Karpas-422 (cell line): ENCODE measurements around the gene FBXO2. TPM values are rescaled to one million over a fixed set of nuclear protein-coding genes. Genes with fewer than 3 reads are reported as not detected.

Experiments
- DNase-seq: peaks from one replicate; pipeline ENCODE4 v3.0.0-alpha.2; 2015
- H2AFZ ChIP-seq: fragments of 200-600 bp; sonication (generic); 2 replicates; pipeline ENCODE4 v1.6.1; 2014; ENCODE audit warnings: antibody characterized with exemption, low read length, mixed read lengths
- H3K27ac ChIP-seq: fragments of 200-600 bp; sonication (generic); 2 replicates; pipeline ENCODE4 v1.5.1; 2014; ENCODE audit warnings: mild to moderate bottlenecking, low read length, moderate library complexity
- H3K27me3 ChIP-seq: fragments of 200-600 bp; sonication (generic); 2 replicates; pipeline ENCODE4 v1.6.1; 2014; ENCODE audit warnings: low read length, mixed read lengths
- H3K36me3 ChIP-seq: fragments of 200-600 bp; sonication (generic); 2 replicates; pipeline ENCODE4 v1.6.1; 2014; ENCODE audit warnings: low read length, mixed read lengths; ENCODE audit not compliant: insufficient read depth
- H3K4me1 ChIP-seq: fragments of 200-600 bp; sonication (generic); 2 replicates; pipeline ENCODE4 v1.6.1; 2014; ENCODE audit warnings: mild to moderate bottlenecking, low read length, mixed read lengths
- H3K4me2 ChIP-seq: fragments of 200-600 bp; sonication (generic); 2 replicates; pipeline ENCODE4 v1.6.1; 2014; ENCODE audit warnings: low read length, low read depth, mild to moderate bottlenecking; ENCODE audit not compliant: poor library complexity, severe bottlenecking
- H3K4me3 ChIP-seq: fragments of 200-600 bp; sonication (generic); 2 replicates; pipeline ENCODE4 v1.5.1; 2014; ENCODE audit warnings: mild to moderate bottlenecking, antibody characterized with exemption, low read length, mixed read lengths
- H3K79me2 ChIP-seq: fragments of 200-600 bp; sonication (generic); 2 replicates; pipeline ENCODE4 v1.6.1; 2014; ENCODE audit warnings: mild to moderate bottlenecking, low read length, mixed read lengths
- H3K9ac ChIP-seq: fragments of 200-600 bp; sonication (generic); 2 replicates; pipeline ENCODE4 v1.6.0; 2014; ENCODE audit warnings: low read length
- H3K9me2 ChIP-seq: fragments of 200-600 bp; sonication (generic), shearing (Covaris generic); replicated peaks from 2 replicates; pipeline ENCODE4 v1.6.0; 2014; ENCODE audit warnings: mild to moderate bottlenecking, low read length, moderate library complexity; ENCODE audit not compliant: insufficient read depth
- H3K9me3 ChIP-seq: fragments of 300-700, 200-600 bp; sonication (generic); 2 replicates; pipeline ENCODE4 v1.6.1; 2014; ENCODE audit warnings: low read length, mixed read lengths
- H4K20me1 ChIP-seq: fragments of 200-600 bp; sonication (generic); 2 replicates; pipeline ENCODE4 v1.6.1; 2014; ENCODE audit warnings: mild to moderate bottlenecking, antibody characterized with exemption, low read length, low read depth; ENCODE audit not compliant: insufficient read depth
- total RNA-seq: library from RNA; depleted of rRNA; stranded (reverse); fragments of >200 nt; shearing (Covaris generic); gene quantifications from 2 replicates; pipeline ENCODE4 v1.2.3, GENCODE V29; 2014; ENCODE audit warnings: low replicate concordance

The FBXO2 gene
- total RNA-seq, 1 experiment from 2014 or later: not detected

DNA sequence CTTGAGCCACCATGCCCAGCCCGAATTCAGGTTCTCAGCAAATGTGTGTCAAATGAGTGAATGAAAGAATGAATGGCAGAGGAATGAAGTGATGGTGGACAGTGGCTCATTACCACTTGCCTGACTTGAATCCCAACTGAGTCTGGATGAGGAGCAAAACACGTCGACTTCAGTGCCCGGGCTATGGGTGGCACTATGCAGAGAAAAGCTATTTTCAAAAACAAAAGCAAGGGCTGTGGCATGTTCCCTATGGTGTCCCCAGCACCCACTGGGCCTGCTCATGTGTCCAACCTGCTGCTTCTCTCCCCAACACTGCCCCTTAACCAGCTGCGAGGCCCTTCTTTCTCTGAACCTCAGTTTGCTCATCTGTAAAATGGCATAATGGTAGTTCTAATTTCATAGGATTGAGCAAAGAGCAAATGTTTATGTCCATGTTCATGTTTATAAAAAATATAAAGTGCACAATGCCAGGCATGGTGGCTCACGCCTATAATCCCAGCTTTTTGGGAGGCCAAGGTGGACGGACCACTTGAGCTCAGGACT lies 31.1 kb upstream of the FBXO2 start:
- Histone ChIP-seq H3K79me2 (peaks cover 5% of the 10 kb centered on the region), H3K9ac (peak overlapping the region; percentile 68; the same call in 1 of the 2 replicates), H4K20me1 (no peaks in the 10 kb centered on the region), H3K27ac (no peak overlapping the region), H3K27me3 (no peaks in the 10 kb centered on the region), H3K36me3 (no peaks in the 10 kb centered on the region), H3K4me2 (peak overlapping the region; percentile 59), H3K9me3 (no peaks in the 10 kb centered on the region), H3K4me3 (peak overlapping the region; percentile 63; the same call in 1 of the 2 replicates), H3K9me2 (no peaks in the 10 kb centered on the region), H2AFZ (no peak overlapping the region), H3K4me1 (peaks cover 41% of the 10 kb centered on the region)
- DNase-seq: peak; percentile 44

DNA sequence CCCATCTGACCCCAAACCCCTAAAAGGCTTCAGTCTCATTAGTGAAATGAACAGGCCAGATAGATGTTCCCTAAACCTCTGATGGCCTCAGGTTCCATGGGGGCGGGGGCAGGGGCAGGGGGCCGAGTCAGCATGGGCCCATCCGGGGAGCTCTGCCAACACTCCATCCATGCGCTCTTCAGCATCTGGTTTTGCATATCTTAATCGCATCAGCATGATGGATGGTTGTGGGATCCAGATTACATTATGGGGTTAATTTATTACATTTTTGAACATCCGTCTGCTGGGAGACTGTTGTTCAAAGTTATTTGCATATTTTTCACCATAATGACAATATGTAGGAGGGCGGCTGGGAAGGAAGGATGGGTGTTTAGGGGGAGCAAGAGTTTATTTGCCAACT lies 29.8 kb upstream of the FBXO2 start:
- H3K4me1 ChIP-seq: peaks cover 50% of the 10 kb centered on the region
- no peaks in the 10 kb centered on the region for H3K9me3 ChIP-seq
- H4K20me1 ChIP-seq: no peaks in the 10 kb centered on the region
- no peaks in the 10 kb centered on the region for H3K36me3 ChIP-seq
- peak; percentile 83 for DNase-seq
- peak overlapping the region; percentile 68 for H3K9ac ChIP-seq
- H3K4me2 ChIP-seq: peak overlapping the region; percentile 59
- H3K79me2 ChIP-seq: peaks cover 15% of the 10 kb centered on the region
- no peaks in the 10 kb centered on the region for H3K27me3 ChIP-seq
- peak overlapping the region; percentile 48; the same call in 1 of the 2 replicates for H2AFZ ChIP-seq
- peak overlapping the region; percentile 56 for H3K27ac ChIP-seq
- no peaks in the 10 kb centered on the region for H3K9me2 ChIP-seq
- peak overlapping the region; percentile 63 for H3K4me3 ChIP-seq

DNA sequence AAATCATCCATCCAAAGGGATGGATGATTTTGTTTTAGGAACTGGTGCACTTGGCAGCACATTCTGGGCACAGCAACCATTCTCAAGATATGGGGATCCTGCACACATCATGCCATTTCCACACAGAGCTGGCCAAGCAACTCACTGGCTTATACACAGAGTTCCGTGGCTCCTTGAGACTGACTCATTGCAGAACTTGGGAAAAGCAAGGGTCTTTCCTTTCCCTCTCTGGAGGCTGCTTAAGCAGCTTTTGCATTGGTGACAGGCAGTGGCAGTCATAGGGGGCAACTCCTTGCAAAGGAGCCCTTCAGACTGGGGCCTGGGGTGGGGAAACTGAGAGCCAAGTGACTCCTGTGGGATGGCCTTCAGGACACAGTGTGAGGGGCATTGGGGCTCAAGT lies 28.6 kb upstream of the FBXO2 start:
- no peaks in the 10 kb centered on the region for H3K9me2 ChIP-seq
- no peaks in the 10 kb centered on the region for H3K9me3 ChIP-seq
- H3K79me2 ChIP-seq: peaks cover 15% of the 10 kb centered on the region
- peak overlapping the region; percentile 91; the same call in 1 of the 2 replicates for H3K27ac ChIP-seq
- H4K20me1 ChIP-seq: no peaks in the 10 kb centered on the region
- H3K27me3 ChIP-seq: no peaks in the 10 kb centered on the region
- no peaks in the 10 kb centered on the region for H3K36me3 ChIP-seq
- peak overlapping the region; percentile 90 for H3K4me2 ChIP-seq
- peaks cover 50% of the 10 kb centered on the region for H3K4me1 ChIP-seq
- DNase-seq: no peak
- H3K4me3 ChIP-seq: peak overlapping the region; percentile 95; the same call in 1 of the 2 replicates
- no peak overlapping the region for H2AFZ ChIP-seq
- H3K9ac ChIP-seq: peak overlapping the region; percentile 94

DNA sequence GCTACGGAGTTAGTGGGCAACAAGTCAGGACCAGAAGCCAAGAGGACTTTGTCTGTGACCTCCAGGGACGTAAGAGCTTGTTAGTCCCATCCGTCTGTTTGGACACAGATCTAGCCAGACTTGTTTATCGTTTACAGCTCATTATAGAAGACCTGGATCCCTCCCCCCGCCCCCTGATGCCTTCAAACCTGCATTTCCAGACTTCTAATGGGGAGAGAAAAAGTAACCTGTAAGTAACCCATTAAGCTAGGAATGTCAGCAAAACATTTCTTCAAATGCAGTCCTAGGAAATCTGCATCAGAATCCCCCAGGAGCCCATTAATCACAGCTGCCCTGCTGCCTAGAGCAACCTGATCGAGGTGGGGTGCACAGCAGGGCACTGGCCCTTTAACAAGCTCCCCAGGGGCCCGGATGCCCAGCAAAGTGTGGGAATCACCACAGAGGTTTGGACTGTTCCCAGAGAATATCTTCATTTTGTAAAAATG lies 28.1 kb upstream of the FBXO2 start:
- Histone ChIP-seq H3K4me3 (peak overlapping the region; percentile 95), H3K9me2 (no peaks in the 10 kb centered on the region), H4K20me1 (no peaks in the 10 kb centered on the region), H3K9me3 (no peaks in the 10 kb centered on the region), H3K4me1 (peaks cover 50% of the 10 kb centered on the region), H3K36me3 (no peaks in the 10 kb centered on the region), H3K27ac (peak overlapping the region; percentile 91), H2AFZ (peak overlapping the region; percentile 98), H3K27me3 (no peaks in the 10 kb centered on the region), H3K79me2 (peaks cover 15% of the 10 kb centered on the region), H3K4me2 (peak overlapping the region; percentile 90), H3K9ac (peak overlapping the region; percentile 94)
- DNase-seq: no peak

DNA sequence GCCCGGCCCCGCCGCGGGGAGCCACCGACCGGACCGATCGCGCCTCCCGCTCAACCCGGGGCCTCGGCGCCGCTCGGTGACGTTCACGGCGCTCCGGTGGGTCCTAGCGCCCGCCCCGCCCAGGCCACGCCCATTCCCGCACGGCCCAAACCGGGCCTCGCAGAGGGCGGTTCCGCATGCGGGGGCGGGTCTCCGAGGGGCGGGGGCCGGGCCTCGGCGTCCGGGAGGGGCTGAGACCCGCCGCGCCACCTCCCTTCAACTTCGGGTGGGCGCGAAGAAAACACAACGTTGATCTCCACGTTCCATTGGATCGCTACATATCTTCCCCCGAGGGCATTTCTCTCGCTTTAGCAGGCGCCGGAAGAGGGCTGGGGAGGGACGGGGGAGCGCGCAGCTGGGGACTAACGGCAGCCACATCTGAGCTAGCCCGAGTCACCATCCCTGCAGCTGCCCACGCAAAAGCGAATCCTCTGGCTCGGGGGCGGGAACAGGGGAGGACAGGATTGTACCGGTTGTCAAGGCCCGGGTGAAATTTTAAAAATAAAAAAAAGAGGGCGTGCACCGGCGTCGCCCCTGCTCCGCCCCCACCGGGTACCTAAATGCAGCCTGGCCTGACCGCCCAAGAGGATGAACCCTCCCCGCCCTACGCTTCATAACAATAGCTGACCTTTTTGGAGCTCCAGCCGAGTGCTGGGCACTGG lies 27.0 kb upstream of the FBXO2 start, which contains the start of gene MAD2L2:
Gene MAD2L2 (minus strand): TSS at position 78 of the 701 bp plus-strand sequence. CDS start 547 bp downstream, outside the sequence.
- Histone ChIP-seq H4K20me1 (no peaks in the 10 kb centered on the region), H3K27me3 (no peaks in the 10 kb centered on the region), H3K9ac (peak within 1 kb of the TSS; percentile 94), H2AFZ (peak within 1 kb of the TSS; percentile 98), H3K79me2 (peaks cover 15% of the 10 kb centered on the region), H3K36me3 (no peaks in the 10 kb centered on the region), H3K9me3 (no peaks in the 10 kb centered on the region), H3K9me2 (no peaks in the 10 kb centered on the region), H3K27ac (peak within 1 kb of the TSS; percentile 91), H3K4me3 (peak within 1 kb of the TSS; percentile 95), H3K4me2 (peak within 1 kb of the TSS; percentile 90), H3K4me1 (peaks cover 50% of the 10 kb centered on the region)
- peak; percentile 94 for DNase-seq

DNA sequence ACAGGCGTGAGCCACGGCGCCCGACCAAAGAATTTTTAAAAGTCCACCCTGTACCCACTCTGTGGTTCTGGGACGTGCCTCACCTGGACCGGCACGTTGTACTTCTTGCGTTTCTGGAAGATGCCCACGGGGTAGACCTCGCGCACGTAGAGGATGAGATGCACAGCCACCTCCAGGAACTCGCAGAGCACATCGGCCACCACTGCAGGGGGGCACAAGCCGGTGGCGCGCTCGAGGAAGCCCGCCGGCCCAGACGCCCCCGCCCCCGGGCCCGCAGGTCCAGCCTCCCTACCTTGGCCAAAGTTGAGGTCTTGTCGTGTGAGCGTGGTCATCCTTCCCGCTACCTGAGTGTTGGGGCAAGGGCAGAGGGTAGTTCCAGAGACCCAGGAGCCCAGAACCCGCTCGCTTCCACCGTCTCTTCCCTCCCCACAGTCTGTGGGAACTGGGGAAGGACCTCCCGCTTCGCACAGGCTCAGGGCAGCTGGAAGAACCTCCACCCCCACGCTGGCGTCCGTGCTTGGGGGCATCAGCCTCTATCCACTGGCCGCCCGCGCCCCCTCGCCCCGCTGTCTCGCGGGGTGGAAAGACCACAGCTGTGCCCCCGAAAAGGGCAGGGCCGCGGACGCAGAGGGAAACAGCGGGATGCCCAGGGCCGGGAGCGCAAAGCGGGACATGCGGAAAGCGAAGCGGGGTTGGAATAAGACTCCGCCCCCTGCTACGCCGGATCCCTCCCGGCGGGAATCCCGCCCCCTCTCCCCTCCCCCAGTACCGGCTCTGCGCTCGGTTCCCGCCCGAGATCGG lies 26.2 kb upstream of the FBXO2 start:
- Histone ChIP-seq H3K27ac (peak overlapping the region; percentile 91; the same call in 1 of the 2 replicates), H3K79me2 (peaks cover 15% of the 10 kb centered on the region), H2AFZ (peak overlapping the region; percentile 98; the same call in 1 of the 2 replicates), H4K20me1 (no peaks in the 10 kb centered on the region), H3K9me3 (no peaks in the 10 kb centered on the region), H3K4me2 (peak overlapping the region; percentile 90), H3K9me2 (no peaks in the 10 kb centered on the region), H3K4me3 (peak overlapping the region; percentile 95), H3K27me3 (no peaks in the 10 kb centered on the region), H3K36me3 (no peaks in the 10 kb centered on the region), H3K9ac (peak overlapping the region; percentile 94), H3K4me1 (peaks cover 50% of the 10 kb centered on the region)
- peak; percentile 43 for DNase-seq

DNA sequence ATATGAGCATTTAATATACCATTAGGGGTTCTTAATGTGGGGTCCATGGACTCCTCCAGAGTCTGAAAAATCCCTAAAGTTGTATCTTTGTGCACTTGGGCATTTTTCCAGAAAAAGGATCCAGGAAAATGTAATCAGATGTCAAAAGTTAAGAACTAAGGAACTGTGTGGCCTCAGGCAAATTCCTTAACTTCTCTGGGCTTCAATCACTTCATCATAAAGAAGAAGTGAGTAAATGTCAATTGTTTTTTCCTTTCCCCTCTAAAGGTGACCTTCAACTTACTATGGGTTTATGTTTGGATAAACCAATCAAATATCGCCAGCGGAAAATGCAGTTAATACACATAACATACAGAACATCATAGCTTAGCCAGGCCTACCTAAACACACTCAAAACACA lies 24.2 kb upstream of the FBXO2 start:
- H4K20me1 ChIP-seq: no peaks in the 10 kb centered on the region
- H3K36me3 ChIP-seq: no peaks in the 10 kb centered on the region
- H3K9me3 ChIP-seq: no peaks in the 10 kb centered on the region
- H2AFZ ChIP-seq: no peak overlapping the region
- H3K9ac ChIP-seq: no peak overlapping the region
- no peak overlapping the region for H3K27ac ChIP-seq
- H3K9me2 ChIP-seq: no peaks in the 10 kb centered on the region
- H3K4me3 ChIP-seq: no peak overlapping the region
- no peaks in the 10 kb centered on the region for H3K27me3 ChIP-seq
- no peak for DNase-seq
- peaks cover 15% of the 10 kb centered on the region for H3K79me2 ChIP-seq
- peaks cover 31% of the 10 kb centered on the region for H3K4me1 ChIP-seq
- no peak overlapping the region for H3K4me2 ChIP-seq
